Measurements from ENCODE around the gene TNFRSF1A.
A peak's percentile ranks its signal among the peaks of the same experiment; 100 is the strongest.

TNFRSF1A gene

DNA sequence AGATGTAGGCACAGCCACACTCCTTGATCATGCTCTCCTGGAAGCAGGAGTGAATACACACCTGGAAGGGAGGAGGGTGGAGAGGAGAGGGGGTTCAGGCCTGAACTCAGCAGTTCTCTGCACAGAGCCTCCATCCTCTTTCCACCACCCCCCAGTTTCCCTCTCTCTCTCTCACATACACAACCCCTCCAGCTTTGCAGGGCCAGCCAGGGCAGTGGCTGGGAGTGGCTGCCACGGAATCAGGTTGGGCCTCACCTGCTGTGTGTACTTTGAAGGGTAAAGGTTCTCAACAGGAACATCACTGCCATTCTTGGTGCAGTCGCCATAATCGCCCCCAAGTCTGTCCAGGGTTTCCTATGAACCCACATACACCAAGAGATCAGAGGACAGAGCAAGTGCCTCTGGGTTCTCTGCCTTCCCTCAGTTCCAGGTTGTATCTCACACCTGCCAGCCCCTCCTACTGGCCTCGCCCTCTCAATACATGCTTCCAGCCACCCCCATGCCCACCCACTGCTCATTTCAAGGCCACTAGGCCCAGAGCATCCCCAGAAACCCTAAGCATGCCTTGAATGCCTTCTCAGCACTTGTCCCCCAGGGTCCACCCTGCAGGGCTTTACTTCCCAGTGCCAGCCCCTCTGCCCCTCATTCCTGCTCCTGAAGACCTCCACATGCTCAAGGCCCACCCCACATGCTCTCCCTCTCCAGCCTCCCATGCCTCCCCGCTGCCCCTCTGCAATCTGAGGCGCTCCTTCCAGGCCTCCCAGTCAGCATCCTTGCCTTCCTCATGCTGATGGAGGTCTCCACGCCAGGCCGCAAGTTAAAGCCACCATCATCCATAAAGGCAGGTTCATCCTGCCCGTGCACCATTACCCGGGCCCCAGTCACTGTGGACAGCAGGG is 12.9 kb upstream of the TNFRSF1A start:
- no peaks in the 10 kb centered on the region for H3K27me3 ChIP-seq (ENCODE audit: control insufficient read depth, insufficient read depth, low read length)
- H3K36me3 ChIP-seq (ENCODE audit: control insufficient read depth, insufficient read depth, low read length), result no peaks in the 10 kb centered on the region
- no peaks in the 10 kb centered on the region for H3K9me3 ChIP-seq (ENCODE audit: control insufficient read depth, low read length)
- H3K79me2 ChIP-seq, result no peaks in the 10 kb centered on the region
- no peak overlapping the region for H2AFZ ChIP-seq
- no peak overlapping the region for H3K4me2 ChIP-seq (ENCODE audit: low read length)
- H3K4me1 ChIP-seq, result peaks cover 5% of the 10 kb centered on the region
- no peak overlapping the region for H3K9ac ChIP-seq
- H3K4me3 ChIP-seq (ENCODE audit: low read depth, low read length), result no peak overlapping the region
- TF ChIP-seq, protein P1, sequence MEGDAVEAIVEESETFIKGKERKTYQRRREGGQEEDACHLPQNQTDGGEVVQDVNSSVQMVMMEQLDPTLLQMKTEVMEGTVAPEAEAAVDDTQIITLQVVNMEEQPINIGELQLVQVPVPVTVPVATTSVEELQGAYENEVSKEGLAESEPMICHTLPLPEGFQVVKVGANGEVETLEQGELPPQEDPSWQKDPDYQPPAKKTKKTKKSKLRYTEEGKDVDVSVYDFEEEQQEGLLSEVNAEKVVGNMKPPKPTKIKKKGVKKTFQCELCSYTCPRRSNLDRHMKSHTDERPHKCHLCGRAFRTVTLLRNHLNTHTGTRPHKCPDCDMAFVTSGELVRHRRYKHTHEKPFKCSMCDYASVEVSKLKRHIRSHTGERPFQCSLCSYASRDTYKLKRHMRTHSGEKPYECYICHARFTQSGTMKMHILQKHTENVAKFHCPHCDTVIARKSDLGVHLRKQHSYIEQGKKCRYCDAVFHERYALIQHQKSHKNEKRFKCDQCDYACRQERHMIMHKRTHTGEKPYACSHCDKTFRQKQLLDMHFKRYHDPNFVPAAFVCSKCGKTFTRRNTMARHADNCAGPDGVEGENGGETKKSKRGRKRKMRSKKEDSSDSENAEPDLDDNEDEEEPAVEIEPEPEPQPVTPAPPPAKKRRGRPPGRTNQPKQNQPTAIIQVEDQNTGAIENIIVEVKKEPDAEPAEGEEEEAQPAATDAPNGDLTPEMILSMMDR (IDR thresholded peaks at IDR 0.05), result no peak
- no peak overlapping the region for H3K27ac ChIP-seq

DNA sequence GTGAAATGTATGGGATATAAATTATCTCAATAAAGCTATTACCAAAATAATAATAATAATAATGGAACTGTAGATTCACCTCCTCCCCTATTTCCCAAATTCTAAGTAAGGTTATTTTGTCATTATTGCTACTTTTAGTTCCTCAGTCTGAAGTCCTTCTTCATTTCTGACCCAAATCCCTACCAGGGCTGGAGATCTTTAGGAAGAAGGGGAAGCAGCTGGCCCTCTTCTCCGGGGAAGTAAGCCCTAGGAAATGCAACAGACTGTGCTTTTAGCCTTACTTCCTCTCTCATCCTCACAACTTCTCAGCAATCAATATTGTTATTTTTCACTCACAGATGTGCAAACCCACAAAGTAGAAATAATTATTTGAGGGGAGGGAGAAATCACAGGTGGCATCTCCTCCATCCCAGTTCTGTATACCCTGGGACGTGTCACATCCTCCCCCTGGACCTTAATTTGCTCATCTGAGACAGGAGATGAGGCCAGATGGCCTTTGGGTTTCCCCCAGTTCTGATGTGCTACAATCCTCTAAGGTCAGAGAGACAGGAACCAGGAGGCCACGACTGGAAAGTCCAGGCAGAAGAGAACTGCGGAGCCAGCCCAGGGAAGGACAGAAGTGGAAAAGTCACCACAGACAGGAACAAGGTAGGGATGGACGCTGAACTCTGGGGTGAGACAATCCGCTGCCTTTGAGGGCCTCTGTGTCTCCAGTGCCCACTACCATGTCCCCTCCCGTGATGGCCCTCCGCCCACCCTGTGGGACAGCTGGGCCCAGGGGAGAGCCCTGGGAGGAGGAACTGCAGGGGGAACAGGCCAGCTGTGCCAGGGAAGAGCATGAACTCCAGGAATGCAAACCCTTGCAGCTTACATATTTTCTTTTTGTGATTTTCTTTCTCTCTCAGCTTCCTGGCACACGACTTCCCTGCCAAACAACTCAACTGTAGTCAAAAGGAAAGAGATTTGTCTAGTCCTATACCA is 10.6 kb upstream of the TNFRSF1A start:
- peaks cover 5% of the 10 kb centered on the region for H3K4me1 ChIP-seq
- TF ChIP-seq, protein P1 (IDR thresholded peaks at IDR 0.05), result no peak
- no peaks in the 10 kb centered on the region for H3K36me3 ChIP-seq (ENCODE audit: control insufficient read depth, insufficient read depth, low read length)
- no peak overlapping the region for H3K27ac ChIP-seq
- H3K4me3 ChIP-seq (ENCODE audit: low read depth, low read length), result no peak overlapping the region
- H2AFZ ChIP-seq, result no peak overlapping the region
- no peak overlapping the region for H3K4me2 ChIP-seq (ENCODE audit: low read length)
- no peaks in the 10 kb centered on the region for H3K79me2 ChIP-seq
- H3K9me3 ChIP-seq (ENCODE audit: control insufficient read depth, low read length), result no peaks in the 10 kb centered on the region
- no peaks in the 10 kb centered on the region for H3K27me3 ChIP-seq (ENCODE audit: control insufficient read depth, insufficient read depth, low read length)
- no peak overlapping the region for H3K9ac ChIP-seq

DNA sequence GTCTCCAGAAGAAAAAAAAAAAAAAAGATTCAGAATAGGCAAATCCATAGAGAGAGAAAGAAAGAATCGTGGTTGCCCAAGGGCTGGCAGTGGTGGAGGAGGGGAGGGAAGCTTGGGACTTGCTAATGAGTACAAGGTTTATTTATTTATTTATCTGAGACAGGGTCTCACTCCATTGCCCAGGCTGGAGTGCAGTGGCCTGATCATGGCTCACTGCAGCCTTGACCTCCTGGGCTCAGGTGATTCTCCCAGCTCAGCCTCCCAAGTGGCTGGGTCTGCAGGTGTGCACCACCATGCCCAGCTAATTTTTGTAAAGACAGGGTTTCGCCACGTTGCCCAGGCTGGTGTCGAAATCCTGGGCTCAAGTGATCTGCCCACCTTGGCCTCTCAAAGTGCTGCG is 9.7 kb upstream of the TNFRSF1A start:
- Histone ChIP-seq H3K27ac (no peak overlapping the region), H3K4me2 (ENCODE audit: low read length) (no peak overlapping the region), H2AFZ (no peak overlapping the region), H3K79me2 (no peaks in the 10 kb centered on the region), H3K36me3 (ENCODE audit: control insufficient read depth, insufficient read depth, low read length) (no peaks in the 10 kb centered on the region), H3K9me3 (ENCODE audit: control insufficient read depth, low read length) (no peaks in the 10 kb centered on the region), H3K9ac (no peak overlapping the region), H3K4me3 (ENCODE audit: low read depth, low read length) (no peak overlapping the region), H3K4me1 (peaks cover 2% of the 10 kb centered on the region), H3K27me3 (ENCODE audit: control insufficient read depth, insufficient read depth, low read length) (no peaks in the 10 kb centered on the region)
- TF ChIP-seq, protein P1 (IDR thresholded peaks at IDR 0.05), result no peak

DNA sequence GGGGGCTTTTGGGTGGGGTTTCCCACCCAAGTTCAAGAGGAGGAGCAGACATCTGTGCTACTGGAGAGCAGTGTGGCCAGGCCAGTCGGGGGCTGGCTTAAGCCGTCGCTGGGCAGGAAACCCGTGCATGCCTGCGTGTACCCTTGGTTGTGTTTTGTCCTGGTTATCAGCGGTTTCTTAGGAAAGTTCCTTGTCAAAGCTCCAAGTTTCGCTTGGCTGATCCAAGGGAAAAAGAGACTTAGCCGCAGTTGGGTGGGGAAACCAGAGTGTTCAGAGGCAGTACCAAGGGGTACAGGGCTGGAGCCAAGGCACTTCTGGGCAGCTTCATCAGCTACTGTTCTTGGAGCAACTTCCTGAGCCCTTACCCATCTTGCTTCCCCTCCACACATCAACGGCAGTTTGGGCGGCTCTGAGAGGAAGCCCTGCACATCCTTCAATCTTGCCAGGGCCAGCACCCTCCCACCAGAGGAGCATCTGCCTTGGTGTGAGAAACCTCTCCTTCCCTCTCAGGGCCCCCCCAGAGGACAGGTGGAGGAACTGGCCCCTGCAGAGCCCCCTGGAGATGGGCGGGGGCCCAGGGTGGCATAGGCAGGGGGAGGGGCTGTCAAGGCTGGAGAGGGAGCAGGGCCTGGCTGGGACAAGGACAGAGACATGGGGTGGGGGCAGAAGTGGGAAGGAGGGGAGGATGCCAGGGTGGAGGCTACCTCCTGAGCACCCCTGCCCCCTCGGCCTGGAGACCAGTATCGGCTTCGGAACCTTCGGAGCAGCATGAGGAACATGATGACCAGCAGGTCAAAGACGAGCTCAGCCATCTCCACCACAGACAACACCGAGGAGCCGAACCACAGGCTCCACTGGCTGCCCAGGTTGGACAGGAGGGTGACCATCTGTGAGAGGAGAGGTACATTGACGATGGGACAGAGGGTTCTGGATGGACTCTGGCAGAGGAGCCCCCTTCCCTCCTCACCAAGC is 5.8 kb upstream of the TNFRSF1A start:
- H3K4me1 ChIP-seq, result peaks cover 12% of the 10 kb centered on the region
- no peak overlapping the region for H2AFZ ChIP-seq
- no peak overlapping the region for H3K4me2 ChIP-seq (ENCODE audit: low read length)
- TF ChIP-seq, protein P1 (IDR thresholded peaks at IDR 0.05), result no peak
- no peak overlapping the region for H3K4me3 ChIP-seq (ENCODE audit: low read depth, low read length)
- H3K27ac ChIP-seq, result peak overlapping the region; percentile 61
- H3K79me2 ChIP-seq, result peaks cover 10% of the 10 kb centered on the region
- no peak overlapping the region for H3K9ac ChIP-seq
- H3K36me3 ChIP-seq (ENCODE audit: control insufficient read depth, insufficient read depth, low read length), result no peaks in the 10 kb centered on the region
- no peaks in the 10 kb centered on the region for H3K9me3 ChIP-seq (ENCODE audit: control insufficient read depth, low read length)
- no peaks in the 10 kb centered on the region for H3K27me3 ChIP-seq (ENCODE audit: control insufficient read depth, insufficient read depth, low read length)
